Left cardiac atrium (tissue), 4 donors: ENCODE results near the gene LOC101059915.
"Not testable (repeated sequence)": the region's sequence is repeated elsewhere in the genome, so short reads cannot be mapped to it uniquely, and the experiment has no call there.

Experiments
- ATAC-seq, 2 donors: fragments of 200-7000 bp; cut with Tn5 transposase; one replicate each; pipeline ENCODE4 v1.9.1; 2020; ENCODE audit warnings: mild to moderate bottlenecking in 2 of 2, moderate library complexity in 2 of 2
- DNase-seq: peaks from one replicate; pipeline ENCODE4 v3.0.0-alpha.2; 2020
- intact Hi-C, 2 donors: fragments of 100-400 bp; cut with DNase I; formaldehyde crosslinking; loops; one replicate each; pipeline versions ENCODE4 v1.14.1 to v1.15.1; 2022 to 2023
- donor health status: DM: no; HTN: yes; CAD: no.
- donor health status: DM: no; HTN: yes; CAD: no; lungs with severe emphysema.
- donor health status: DM: yes; HTN: yes; CAD: no.
- donor health status: Dilated cardiomyopathy.

LOC101059915 gene

DNA sequence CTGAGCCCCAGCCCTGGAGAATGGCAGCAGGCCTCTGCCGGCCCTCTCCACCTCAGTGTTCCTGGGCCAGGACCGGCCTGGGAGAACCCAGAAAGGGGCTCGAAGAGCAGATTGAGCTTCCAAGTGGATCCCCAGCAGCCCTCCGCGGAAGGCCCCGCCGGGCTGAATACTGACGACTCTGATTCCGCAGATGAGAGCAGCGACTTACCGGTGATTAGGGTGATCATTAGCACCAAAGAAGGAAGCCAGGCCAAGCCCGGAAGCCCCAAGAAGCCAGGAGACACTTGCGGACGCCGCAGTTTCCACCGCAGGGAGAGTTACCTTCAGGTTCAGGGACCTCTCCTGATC is 876 bp downstream of the LOC101059915 start:
- ATAC-seq: no peak
- intact Hi-C loops: no loop called here
- DNase-seq: no peak

DNA sequence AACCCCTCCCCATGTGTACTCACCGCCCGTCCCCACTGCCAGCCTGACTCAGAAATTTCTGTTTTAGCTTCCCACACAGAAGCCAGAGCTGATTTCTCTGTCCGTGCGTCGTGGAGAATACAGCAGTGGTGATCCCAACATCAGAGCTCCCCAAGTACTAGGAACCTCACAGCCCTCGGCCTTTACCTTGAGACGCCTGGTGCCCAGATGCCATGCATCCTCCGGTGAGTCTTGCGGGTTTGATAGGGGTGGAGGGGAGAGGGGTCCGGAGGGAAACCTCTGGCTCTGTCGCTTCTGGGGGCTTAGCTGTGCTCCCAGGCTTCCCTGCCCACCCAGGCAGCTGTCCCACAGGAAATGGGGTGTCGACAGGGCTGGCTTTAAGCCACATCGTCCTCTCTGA is 2.1 kb downstream of the LOC101059915 start:
- intact Hi-C loops: no loop called here
- ATAC-seq (no peak), DNase-seq (no peak)

DNA sequence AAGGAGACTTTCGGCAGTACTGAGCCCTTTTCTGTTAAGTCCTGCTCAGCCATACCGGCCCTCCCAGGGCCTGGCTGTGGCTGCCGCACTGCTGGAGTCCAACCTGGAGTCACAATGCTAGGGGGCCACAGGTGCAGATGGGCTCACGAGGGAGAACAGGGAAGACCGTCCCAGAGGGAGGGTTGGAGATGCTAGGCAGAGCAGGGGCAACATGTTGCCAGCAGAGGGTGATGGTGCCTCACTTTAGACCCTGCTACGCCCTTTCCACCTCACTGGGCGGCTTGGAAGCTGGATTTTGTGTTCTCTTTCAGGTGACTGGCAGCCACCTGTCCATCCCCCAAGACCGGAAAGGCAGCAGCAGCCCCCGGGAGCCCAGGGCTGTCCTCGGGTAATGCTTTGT is 2.6 kb downstream of the LOC101059915 start:
- intact Hi-C loops, DNase-seq: not testable (repeated sequence)
- peak; percentile 71 for ATAC-seq

DNA sequence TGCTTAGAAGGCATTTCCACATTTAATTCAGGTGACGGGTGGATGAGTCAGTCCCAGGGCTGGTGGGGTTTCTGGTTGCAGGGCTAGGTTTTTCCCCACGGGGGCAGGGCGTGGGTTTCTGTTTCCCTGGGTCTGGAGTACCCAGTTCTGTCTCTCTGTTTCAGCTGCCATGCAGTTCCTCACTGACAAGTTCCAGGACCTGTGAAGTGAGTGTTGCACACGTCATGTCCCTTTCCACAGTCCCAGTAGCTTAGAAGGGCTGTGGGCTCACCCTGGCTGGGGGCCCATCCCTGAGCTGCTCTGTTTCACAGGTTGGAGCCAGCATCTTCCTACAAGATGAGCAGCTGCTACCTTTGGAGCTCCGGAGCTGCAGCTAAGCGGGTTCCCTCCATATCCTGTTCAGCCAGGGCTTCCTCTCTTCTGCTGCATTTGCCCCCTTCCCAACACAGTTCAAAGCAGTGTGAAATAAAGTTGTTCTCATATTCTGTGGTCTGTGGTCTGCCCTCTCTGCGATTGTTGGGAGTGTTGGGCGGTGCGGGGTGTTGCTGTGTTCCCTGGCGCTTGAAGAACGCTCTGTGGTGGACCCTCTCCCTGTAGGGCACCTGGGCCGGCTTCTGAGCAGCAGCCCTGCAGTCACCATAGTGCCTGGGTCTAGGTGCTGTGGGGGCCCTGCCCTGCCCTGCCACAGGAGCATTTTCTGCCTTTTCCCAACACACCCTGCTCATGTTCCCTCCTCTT is 3.9 kb downstream of the LOC101059915 start:
- intact Hi-C loops: no loop called here
- no peak for DNase-seq
- ATAC-seq: peak; percentile 26 to 56

DNA sequence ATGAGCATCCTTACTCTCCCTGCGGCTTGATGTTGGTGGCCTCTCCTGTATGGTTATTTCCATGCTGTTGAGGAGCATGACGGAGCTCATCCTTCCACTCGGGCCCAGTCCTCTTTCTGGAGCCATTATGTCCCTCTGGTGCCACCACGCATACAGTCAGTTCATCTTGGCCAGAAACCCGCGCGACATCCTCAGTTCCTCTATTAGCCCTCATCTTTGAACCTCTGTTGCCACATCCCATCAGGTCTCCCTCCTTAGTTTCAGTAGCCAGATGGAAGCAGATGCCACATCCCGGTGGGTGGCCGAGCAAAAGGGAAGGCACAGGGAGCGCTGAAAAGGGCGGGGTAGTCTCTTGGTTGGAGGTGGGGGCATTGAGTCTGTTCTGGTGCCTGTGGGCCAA is 4.6 kb downstream of the LOC101059915 start:
- DNase-seq: no peak
- no peak for ATAC-seq
- intact Hi-C loops: no loop called here

DNA sequence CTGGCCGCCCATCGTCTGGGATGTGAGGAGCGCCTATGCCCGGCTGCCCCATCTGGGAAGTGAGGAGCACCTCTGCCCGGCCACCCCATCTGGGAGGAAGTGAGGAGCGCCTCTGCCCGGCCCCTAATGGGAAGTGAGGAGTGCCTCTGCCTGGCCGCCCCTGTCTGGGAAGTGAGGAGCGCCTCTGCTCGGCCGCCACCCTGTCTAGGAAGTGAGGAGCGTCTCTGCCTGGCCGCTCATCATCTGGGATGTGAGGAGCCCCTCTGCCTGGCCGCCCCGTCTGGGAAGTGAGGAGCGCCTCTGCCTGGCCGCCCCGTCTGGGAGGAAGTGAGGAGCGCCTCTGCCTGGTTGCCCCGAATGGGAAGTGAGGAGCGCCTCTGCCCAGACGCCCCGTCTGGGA is 8.3 kb downstream of the LOC101059915 start:
- DNase-seq, ATAC-seq, intact Hi-C loops: not testable (repeated sequence)

DNA sequence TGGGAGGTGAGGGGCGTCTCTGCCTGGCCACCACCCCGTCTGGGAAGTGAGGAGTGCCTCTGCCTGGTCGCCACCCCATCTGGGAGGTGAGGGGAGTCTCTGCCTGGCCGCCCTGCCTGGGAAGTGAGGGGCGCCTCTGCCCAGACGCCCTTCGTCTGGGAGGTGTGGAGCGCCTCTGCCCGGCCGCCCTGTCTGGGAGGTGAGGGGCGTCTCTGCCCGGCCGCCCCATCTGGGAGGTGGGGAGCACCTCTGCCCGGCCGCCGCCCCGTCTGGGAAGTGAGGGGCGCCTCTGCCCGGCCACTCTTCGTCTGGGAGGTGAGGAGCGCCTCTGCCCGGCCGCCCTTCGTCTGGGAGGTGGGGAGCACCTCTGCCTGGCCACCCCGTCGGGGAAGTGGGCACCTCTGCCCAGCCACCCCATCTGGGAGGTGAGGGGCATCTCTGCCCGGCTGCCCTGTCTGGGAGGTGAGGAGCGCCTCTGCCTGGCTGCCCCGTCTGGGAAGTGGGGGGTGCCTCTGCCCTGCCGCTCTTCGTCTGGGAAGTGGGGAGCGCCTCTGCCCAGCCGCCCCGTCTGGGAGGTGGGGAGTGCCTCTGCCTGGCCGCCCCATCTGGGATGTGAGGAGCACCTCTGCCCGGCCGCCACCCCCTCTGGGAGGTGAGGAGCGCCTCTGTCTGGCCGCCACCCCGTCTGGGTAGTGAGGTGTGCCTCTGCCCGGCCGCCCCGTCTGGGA is 8.9 kb downstream of the LOC101059915 start:
- DNase-seq, ATAC-seq, intact Hi-C loops: not testable (repeated sequence)

DNA sequence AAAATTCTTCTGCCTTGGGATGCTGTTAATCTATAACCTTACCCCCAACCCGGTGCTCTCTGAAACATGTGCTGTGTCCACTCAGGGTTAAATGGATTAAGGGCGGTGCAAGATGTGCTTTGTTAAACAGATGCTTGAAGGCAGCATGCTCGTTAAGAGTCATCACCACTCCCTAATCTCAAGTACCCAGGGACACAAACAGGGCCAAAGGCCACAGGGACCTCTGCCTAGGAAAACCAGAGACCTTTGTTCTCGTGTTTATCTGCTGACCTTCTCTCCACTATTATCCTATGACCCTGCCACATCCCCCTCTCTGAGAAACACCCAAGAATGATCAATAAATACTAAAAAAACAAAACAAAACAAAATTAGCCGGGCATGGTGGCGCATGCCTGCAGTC is 9.8 kb downstream of the LOC101059915 start:
- DNase-seq, ATAC-seq, intact Hi-C loops: not testable (repeated sequence)

DNA sequence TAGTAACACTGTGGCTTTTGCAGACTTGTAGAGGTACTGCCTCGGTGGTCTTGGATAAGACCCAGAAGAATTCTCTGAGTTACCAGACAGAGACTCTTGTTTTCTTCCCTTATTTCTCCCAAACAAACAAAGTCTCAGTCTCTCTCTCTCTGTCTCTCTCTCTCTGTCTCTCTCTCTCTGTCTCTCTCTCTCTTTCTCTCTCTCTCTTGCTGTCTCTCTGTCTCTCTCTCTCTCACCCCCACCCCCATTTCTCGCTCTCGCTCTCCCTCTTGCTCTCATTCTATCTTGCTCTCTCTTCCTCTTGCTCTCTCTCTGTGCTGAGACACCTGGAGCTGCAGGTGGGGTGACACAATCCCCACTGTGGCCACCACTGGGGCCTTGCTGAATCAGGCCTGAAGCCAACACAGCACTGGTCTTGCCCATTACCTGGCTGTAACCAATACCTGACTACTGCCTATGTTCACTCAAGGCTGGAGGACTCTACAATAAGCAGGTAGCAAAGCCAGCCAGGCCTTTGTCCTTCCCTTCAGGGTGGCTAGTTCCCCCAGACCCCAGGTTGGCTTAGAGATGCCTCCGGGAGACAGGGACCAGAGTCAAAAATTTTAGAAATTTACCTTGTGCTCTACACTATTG is 12.3 kb downstream of the LOC101059915 start:
- DNase-seq: no peak
- intact Hi-C loops: no loop called here

DNA sequence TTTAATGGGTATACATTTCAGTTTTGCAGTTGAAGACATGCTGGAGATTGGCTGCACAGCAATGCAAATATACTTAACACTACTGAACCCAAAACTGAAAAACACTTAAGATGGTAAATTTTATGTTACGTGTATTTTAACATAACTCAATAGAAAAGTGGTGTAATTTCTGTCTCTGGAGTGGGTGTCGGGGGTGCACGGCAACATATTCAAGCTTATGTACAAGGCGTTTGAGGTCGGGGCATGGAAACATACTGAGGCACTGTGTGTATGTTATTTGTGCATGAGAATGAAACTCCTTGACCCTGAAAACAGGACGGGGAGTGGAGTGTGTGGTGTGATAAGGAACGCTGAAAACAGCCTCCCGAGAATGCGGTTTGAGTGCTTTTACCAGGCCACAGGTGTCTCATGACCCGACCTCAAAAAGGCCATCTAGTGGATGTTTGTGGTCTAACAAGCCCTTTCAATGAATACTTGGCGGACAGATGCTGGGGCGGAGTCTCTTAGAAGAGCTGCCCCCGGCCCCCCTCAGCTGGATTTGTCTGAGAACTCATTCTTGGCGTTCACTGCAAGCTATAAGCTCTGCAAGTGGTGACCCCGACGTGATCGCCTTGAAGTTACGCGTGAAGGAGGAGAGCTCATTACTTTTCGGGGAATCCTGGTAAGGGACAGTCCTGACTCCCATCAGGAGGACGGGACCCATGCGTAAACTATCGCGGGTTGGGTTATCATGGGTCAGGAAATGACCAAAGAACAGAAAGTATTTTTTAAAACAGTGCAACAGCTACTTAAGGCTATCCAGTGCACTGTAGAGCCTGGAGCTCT is 29.5 kb downstream of the LOC101059915 start:
- peak; percentile 53 to 72 for ATAC-seq
- DNase-seq, intact Hi-C loops: not testable (repeated sequence)

More for the DNA sequence above, 12.3 kb downstream of the LOC101059915 start:
- ATAC-seq: no peak

DNA sequence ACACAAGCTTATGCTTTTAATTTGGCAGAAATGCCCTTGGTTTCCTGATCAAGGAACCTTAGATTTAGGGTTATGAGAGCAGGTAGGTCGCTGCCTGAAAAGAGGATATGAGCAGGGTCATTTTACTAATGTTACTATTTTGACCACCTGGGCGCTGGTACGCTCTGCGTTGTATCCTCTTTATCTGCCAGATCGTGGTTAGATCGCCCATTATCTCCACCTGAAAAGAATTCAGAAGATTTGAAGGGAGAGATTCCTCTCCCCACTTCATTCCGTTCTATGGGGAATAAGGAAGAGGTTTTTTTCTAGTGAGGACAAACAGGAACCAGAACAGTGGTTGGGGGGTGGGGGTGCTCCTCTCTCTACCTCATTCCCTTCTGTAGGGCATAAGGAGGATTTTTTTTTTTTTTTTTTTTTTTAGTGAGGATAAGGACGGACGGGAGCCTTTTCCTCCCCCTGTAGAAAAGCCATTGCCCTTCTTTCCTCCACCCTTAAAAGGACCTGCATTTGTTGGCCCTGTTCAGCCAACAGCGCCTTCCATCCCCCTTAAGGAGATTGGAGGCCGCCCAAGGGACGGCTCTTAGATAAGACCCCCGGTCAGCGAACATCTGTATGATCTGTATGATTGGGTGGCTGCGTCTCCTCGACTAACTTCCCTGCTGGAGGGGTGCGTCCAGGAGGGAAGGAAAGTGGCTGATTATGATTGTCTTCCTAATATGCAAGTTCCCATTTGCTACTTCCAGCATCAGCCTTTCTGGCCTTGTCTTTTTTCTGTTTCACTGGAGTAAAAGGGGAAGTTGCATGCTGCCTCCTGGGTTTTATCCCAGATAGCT is 30.3 kb downstream of the LOC101059915 start:
- peak; percentile 15 to 39 for ATAC-seq
- intact Hi-C loops, DNase-seq: not testable (repeated sequence)

DNA sequence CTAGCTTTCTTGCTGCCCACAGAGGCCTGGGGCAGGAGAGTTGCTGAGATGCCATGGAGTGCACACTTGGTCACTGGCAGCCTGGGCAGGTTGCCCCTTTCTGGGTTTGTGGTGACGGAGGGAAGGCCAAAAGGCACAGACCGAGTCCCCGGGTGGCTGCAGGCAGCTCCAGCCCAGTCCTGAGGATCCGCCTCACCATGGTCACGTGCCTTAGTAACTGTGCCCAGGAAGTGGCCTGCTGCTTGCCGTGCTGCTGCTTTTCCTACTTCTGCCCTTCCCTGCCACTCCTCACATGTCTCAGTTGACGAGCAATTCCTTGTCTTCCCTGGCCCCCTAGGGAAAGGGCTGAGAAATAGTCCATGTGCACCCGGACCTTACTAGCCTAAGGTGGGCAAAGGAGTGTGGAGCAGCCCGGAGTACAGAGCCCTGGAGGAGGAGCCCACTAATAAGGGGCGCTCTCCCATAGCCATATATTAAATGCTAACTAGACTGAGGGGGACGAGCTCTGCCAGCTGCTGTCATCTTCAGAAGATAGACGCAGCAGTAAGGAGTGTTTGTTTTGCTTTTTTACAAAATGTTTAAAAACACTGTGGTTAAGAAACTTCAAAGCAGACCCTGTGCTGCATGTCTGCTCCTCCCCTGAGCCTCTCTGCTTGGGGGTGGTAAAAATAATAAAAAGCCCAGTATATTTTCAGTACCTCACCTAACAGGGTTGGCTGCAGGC is 31.1 kb downstream of the LOC101059915 start:
- DNase-seq, intact Hi-C loops: not testable (repeated sequence)
- ATAC-seq: peak; percentile 66 to 68

DNA sequence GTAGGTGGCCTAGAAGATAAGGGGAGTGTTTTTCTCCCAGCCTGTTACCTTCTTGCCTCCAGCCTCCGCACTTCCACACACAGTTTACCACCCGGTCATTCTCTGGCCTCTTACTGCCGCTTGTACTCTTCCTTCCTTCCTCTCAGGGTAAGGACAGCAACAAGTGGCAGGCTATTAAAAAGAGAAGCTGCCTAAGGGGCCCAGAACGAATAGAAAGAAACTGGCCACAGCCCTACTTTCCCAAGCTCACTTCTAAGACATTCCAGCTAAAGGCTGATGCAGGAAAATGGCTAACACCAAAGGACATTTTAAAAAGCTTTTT is 31.6 kb downstream of the LOC101059915 start:
- intact Hi-C loops, DNase-seq: not testable (repeated sequence)
- ATAC-seq: peak in 1 of 2 donors; percentile 17

DNA sequence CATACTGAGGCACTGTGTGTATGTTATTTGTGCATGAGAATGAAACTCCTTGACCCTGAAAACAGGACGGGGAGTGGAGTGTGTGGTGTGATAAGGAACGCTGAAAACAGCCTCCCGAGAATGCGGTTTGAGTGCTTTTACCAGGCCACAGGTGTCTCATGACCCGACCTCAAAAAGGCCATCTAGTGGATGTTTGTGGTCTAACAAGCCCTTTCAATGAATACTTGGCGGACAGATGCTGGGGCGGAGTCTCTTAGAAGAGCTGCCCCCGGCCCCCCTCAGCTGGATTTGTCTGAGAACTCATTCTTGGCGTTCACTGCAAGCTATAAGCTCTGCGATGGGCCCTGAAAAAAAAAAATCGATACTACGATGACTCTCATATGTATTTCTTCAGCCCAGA is 35.5 kb downstream of the LOC101059915 start:
- ATAC-seq, intact Hi-C loops: not testable (repeated sequence)

DNA sequence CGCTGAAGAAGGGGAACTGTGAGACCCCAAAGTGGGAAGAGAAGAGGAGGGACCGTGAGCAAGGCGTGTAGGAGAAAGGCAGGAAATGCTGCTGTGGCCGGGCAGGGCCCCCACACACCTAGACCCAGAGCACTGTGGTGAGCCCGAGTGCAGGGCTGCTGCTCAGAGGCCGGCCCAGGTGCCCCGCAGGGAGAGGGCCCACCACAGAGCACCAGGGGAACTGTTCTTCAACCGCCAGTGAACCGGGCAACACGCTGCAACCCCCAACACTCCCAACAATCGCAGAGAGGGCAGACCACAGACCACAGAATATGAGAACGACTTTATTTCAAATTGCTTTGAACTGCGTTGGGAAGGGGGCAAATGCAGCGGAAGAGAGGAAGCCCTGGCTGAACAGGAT is 46.7 kb downstream of the LOC101059915 start:
- ATAC-seq, intact Hi-C loops, DNase-seq: not testable (repeated sequence)

More for the DNA sequence above, 35.5 kb downstream of the LOC101059915 start:
- DNase-seq: not testable (repeated sequence)

DNA sequence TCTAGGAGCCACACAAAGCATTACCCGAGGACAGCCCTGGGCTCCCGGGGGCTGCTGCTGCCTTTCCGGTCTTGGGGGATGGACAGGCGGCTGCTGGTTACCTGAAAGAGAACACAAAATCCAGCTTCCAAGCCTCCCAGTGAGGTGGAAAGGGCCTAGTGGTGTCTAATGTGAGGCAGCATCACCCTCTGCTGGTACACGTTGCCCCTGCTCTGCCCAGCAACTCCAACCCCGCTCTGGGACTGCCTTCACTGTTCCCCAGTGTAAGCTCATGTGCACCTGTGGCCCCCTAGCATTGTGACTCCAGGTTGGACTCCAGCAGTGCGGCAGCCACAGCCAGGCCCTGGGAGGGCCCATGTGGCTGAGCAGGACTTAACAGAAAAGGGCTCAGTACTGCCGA is 48.2 kb downstream of the LOC101059915 start:
- DNase-seq, intact Hi-C loops: not testable (repeated sequence)
- peak in 1 of 2 donors; percentile 61 for ATAC-seq

DNA sequence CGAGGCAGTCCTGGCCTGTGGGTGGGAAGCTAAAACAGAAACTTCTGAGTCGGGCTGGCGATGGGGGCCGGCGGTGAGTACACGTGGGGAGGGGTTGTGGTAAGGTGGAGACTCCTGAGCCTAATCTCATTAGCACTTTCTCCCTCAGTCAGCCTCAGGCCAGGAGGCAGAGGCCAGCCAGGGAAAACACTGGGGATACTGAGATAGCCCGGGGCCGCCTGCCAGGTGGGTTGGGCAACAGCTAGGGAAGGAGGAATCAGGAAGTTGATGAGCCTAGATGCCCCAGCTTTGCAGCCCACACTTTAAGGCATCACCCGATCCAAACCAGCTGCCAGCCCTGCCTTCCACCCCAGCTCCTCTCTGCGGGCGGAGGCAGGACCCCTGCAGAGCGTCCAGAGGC is 49.0 kb downstream of the LOC101059915 start:
- intact Hi-C loops: not testable (repeated sequence)
- peak; percentile 36 to 83 for ATAC-seq

DNA sequence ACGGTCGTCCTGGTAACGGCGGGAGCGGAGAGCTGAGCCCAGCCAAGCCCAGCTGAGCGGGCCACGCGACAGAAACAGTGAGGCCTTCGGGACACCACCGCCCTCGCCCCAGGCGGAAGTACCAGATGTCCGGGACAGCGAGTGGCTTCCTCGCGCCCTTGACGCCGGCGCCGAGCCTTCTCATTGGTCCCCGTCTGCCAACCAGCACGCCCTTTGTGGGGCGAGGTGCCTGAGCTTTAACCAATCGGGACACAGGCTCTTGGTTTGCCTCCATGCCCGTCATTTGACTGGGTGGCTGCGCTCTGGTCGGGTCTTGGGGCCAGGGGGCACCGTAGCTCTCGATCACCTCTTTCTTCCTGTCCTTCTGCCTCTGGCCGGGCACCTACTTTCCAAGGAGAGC is 50.8 kb downstream of the LOC101059915 start, which contains the start of gene CXorf49:
CXorf49 (minus strand) TSS at position 101 of the 400 bp plus-strand sequence. CDS start 134 bp downstream, outside the sequence.
- ATAC-seq, intact Hi-C loops, DNase-seq: not testable (repeated sequence)

More for the DNA sequence above, 49.0 kb downstream of the LOC101059915 start:
- DNase-seq: not testable (repeated sequence)
